Left hindlimb (tissue), 1 donor: ENCODE results near the gene MED15.
"Not testable (repeated sequence)": the region's sequence is repeated elsewhere in the genome, so short reads cannot be mapped to it uniquely, and the experiment has no call there.

Source experiments
- DNase-seq: peaks from one replicate; pipeline ENCODE4 v3.0.0-alpha.2; 2018

Gene MED15

DNA sequence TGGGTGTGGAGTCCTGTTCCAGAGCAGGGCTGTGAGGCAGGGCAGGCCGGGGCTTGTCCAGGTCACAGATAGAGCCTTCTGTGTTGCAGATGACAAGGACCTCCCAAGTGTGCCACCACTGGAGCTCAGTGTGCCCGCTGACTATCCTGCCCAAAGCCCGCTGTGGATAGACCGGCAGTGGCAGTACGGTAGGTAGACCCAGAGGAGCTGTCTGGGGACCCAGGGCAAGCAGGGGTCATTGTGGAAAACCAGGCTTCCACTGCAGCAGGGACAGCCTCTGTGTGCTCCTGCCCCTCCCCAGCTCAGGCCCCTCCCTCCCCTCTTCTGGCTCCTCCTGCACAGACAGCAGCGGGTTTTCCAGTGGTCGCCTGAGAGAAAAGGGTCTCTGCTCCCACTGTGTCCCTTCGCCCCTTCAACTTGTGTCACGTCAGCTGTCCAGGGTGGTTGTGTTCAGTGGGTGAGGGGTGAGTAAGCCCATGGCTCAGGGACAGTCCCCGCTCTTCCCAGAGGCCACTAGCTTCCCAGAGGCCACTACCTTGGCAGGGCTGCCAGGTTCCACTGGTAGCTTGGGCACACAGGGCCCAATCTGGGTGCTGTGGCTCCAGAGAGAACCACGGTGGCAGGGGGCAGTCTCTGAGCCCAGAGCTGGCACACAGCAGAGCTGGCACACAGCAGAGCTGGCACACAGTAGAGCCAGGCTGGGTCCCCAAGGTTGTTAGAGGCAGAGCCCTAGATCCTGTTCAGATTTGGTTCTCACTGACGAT lies 78.4 kb downstream of the MED15 start:
- peak; percentile 25 for DNase-seq

DNA sequence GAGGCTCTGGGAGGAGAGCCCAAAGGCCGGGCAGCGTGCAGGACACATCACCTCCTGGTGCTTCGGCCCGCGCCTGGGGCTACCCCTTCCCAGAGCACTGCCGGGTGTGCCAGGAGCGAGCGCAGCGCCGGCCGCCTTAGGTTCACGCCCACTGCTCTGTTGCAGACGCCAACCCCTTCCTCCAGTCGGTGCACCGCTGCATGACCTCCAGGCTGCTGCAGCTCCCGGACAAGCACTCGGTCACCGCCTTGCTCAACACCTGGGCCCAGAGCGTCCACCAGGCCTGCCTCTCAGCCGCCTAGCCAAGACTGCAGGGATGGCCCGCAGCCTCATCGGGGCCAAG lies 79.0 kb downstream of the MED15 start:
- peak; percentile 23 for DNase-seq

DNA sequence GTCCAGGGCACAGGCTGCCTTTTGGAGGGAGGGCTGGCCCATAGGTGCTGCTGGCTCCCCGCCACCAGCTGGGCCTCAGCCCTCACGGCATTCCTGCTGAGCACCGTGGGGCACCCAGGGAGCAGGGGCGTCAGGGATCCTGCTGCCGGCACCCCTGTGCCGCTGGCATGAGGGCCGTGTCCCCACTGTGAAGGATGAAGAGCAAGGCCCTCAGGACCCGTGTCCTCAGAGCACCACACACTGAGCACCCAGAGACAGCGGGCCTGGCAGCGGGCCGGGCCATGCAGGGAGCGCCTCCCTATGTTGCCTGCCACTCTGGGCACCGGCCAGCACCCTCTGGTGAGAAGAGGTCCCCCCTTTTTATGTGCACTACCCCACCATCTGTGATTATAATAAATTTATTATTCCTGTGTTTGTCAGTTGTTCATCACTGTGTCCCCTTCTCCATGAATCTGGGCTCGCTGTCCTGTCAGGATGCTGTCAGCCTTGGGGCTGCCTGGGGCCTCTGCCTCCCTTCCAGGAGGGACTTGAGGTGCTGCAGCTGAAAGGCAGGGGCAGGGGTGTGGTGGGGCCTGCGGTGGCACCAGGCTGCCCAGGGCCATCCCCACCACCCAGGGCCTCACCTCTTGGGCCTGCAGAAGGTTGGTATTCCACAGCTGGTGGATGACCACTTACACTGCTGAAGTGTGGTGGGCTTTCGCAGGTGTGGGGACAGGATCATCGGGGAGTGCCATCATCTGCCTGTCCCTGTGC lies 80.0 kb downstream of the MED15 start:
- peak; percentile 21 for DNase-seq

DNA sequence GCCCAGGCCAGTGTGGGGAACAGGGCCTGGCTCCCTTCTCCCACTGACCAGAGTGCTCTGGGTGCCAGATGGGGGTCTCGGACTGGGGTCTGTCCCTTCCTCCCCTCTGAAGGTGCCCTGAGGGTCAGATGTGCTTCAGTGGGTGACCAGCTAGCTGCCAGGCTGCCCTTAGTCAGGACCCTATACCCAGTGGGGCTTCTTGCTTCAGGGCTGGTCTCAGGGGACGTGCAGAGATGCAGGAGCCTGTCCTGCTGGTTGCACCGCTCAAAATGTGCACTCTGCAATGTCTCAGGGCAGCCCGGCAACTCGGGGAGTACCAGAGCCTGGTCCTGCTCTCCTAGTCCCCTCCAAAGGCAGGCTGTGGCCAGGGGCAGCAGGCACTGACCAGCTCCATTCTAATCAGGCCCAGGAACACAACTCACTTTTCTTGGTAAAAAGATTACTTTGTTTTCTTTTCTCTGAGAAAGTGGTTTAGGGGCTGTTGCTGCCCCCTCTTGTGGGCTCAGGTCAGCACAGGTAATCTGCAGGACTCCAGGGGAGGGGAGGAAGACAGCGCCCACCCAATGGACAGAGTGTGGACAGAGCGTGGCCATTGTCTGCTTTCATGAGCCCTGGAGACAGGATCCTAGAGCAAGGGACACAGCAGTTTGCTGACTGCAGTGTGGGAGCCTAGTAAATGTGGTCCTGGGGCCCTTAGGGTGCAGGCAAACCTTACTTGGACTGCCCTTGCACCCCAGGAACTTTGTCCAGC lies 80.9 kb downstream of the MED15 start:
- DNase-seq, result no peak

GRCh38 chr22:20588843-20589581 lies 81.6 kb downstream of the MED15 start:
- DNase-seq, result peak; percentile 38

- DNase-seq, result peak; percentile 30
Measured at GRCh38 chr22:20589614-20590476, 82.4 kb downstream of the MED15 start.

GRCh38 chr22:20590477-20591294 lies 83.3 kb downstream of the MED15 start:
- peak; percentile 27 for DNase-seq

GRCh38 chr22:20591295-20591645 lies 83.9 kb downstream of the MED15 start:
- no peak for DNase-seq

DNA sequence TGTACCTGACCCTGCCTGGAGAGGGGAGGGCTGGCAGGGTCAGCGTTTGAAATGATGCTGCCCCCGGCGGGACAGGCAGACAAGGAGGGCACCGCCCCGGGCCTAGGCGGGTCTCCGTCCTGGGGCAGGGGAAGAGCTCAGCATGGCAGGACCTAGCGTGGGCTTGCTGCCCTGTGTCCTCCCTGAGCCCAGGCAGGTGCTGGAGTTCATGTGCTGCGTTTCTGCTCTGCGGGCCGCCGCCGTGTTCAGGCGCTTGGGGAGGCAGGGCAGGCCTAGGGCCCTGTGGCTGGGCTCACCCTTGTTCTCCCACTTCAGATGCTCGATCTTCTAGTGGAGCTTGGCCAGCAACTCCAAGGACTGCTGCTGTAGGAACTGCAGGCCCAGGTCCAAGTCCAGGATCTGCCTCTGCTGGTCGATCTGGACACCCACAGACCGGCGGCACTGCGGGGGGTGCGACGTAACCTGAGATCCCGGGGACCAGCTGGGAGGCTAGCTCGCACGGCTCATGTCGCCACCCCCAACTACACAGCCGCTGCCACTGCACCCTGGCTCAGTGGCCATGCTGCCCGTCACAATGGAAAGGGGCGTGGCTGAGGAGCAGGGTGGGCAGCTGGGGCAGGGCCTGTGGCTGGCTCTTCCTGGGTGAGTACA lies 84.4 kb downstream of the MED15 start:
- DNase-seq, result peak; percentile 58

DNA sequence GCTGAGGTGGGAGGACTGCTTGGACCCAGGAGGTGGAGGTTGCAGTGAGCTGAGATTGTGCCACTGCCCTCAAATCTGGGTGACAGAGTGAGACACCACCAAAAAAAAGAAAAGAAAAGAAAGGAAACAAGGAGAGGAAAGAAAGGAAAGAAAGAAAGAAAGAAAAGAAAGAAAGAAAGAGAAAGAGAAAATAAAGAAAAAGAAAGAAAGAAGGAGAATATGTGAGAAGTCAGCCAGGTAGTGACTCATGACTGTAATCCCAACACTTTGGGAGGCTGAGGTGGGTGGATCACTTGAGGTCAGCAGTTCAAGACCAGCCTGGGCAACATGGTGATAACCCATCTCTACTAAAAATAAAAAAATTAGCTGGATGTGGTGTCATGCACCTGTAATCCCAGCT lies 86.6 kb downstream of the MED15 start:
- not testable (repeated sequence) for DNase-seq

DNA sequence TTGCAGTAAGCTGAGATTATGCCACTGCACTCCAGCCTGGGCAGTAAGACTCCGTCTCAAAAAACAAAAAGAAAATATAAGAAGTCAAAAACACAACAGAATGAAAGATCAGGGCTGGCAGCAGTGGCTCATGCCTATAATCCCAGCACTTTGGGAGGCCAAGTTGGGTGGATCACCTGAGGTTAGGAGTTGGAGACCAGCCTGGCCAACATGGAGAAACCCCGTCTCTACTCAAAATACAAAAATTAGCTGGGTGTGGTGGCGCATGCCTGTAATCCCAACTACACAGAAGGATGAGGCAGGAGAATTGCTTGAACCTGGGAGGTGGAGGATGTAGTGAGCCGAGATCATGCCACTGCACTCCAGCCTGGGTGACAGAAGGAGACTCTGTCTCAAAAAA lies 87.1 kb downstream of the MED15 start:
- not testable (repeated sequence) for DNase-seq

DNA sequence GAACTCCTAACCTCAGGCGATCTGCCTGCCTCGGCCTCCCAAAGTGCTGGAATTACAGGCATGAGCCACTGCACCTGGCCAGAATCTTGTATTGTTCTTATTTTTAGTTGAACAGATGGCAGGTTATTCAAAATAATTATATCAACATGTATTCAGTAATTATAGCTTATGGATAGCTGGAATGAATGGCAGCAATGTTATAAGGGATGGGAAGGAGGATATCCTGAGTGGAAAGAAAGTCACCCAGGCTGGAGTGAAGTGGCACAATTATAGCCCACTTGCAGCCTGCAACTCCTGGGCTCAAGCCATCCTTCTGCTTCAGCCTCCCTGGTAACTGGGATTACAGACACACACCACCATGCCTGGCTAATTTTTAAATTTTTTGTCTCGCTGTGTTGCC lies 88.1 kb downstream of the MED15 start:
- no peak for DNase-seq

DNA sequence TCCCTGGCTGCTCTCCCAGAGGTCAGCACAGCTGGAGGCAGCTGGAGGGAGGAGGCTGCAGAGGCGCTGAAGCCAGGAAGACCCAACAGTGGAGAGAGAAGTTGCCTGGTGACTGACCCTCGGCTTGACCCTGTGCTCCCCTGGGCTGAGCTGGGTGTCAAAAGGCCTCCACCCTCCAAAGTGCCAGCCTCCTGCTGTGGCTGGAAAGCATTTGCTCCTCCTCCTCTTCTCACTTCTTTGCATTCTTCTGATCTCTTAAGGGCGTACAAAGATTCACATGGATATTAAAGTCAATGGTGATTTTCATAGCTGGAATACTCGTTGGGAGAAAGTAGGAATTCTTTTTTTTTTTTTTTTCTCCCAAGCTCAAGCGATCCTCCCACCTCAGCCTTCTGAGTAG lies 91.7 kb downstream of the MED15 start:
- DNase-seq, result no peak

GRCh38 chr22:20600137-20600673 lies 92.8 kb downstream of the MED15 start:
- peak; percentile 8 for DNase-seq

DNA sequence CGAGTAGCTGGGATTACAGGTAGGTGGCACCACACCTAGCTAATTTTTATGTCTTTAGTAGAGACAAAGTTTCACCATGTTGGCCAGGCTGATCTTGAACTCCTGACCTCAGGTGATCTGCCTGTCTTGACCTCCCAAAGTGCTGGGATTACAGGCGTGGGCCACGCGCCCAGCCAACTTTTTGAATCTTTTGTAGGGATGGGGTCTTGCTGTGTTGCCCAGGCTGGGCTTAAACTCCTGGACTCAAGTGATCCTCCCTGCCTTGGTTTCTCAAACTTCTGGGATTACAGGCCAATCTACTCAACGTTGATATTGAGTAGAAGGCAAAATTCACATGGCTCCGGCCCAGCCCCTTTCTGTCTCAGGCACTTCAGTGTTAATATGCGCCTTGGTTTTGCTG lies 93.9 kb downstream of the MED15 start:
- no peak for DNase-seq

DNA sequence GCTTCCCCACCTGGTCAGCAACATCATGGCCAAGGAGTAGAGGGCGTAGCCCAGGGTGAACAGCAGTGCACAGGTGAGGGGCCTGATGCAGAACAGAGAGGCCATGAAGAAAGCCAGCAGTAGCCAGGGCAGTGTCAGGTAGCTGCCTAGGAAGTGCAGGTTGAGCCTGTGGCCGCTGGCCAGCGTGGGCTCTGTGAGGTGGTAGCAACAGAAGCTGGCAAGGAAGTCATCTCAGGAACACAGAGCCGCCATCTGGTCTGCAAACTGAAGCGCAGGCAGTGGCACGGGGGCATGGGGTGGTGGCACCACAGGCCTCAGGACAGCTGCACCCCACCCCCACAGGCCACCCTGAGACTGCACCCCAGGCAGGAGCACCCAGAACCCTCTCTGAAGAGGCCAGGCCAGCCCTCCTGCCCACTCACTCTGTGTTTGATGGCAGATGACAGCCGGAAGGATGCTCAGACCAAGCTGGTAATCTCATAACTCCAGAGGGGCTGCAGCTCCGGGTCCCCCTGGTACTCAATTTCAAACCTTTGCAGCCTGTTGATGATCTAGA lies 95.3 kb downstream of the MED15 start:
- no peak for DNase-seq

GRCh38 chr22:20604092-20604747 lies 96.8 kb downstream of the MED15 start:
- DNase-seq, result no peak

DNA sequence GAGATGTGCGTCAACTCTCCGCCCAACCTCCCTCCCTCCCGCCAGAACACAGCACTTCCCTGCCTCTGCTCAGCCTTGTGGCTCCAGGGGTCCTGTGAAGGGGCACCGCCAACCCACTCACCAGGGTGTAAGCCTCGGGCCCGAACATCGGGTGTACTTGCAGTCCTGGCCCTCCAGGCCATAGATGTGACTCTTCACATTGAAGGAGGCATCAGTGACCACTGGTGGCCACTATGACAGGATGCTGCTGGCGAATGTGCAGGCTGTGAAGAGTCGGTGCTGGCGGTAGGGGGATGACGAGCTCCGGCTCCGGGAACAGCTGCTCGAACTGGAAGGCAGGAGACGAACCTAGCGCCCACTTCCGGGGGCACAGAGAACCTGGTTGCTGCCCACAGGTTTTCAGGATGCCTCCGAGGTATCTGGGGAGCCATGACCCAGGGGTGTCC lies 97.4 kb downstream of the MED15 start:
- no peak for DNase-seq

DNA sequence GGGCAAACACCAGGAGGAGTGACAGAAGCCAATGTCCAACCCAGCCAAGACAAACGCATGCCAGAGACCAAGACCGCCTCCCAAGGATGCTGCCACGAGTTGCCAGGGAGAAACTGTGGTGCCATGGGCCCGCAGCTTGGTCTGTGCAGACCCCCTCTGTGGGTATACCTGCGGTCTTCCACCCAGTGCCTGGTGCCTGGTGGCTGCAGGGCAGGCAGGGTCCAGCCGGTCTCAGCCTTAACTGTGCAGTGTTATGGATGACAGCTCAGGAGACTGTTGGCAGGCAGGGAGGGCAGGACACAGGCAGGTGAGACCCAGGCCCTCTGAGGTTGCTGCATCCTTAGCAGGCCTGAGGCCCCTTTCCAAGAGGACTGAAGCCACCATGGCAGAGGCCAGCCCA lies 97.9 kb downstream of the MED15 start:
- no peak for DNase-seq
